Astrocyte (in vitro differentiated cells and primary cell): ENCODE measurements around the gene ENTPD2.

Experiments
- CTCF ChIP-seq: IDR thresholded peaks from 2 replicates; pipeline ENCODE4 v1.5.1; 2011; ENCODE audit warnings: low read depth, mild to moderate bottlenecking, inconsistent platforms, low read length, moderate library complexity; ENCODE audit not compliant: insufficient read depth
- EZH2 ChIP-seq: IDR thresholded peaks from 2 replicates; pipeline ENCODE4 v1.6.1; 2012; ENCODE audit warnings: mild to moderate bottlenecking, low read length, inconsistent platforms; ENCODE audit not compliant: insufficient read depth

GRCh38 chr9:137001857-137002645 lies 51.8 kb downstream of the ENTPD2 start:
- no peak for TF ChIP-seq CTCF
- TF ChIP-seq EZH2, result no peak
